Thyroid gland (tissue), 4 donors: ENCODE results near the gene SGCD. TPM values are rescaled to one million over a fixed set of nuclear protein-coding genes. Genes with fewer than 3 reads are reported as not detected.

ENCODE experiments used
- DNase-seq, 2 donors: peaks; one replicate each; pipeline ENCODE4 v3.0.0-alpha.2; 2019
- H3K27ac ChIP-seq, 3 donors: fragments of 200-600 bp; sonication (generic); 1 replicate in 2 of 3; 2 replicates in 1 of 3; pipeline ENCODE4 v1.5.1; 2016 to 2019; ENCODE audit warnings: mild to moderate bottlenecking in 1 of 3, moderate library complexity in 1 of 3
- H3K27me3 ChIP-seq: fragments of 200-600 bp; sonication (generic); one replicate; pipeline ENCODE4 v1.5.1; 2019
- H3K36me3 ChIP-seq, 2 donors: fragments of 200-600 bp; sonication (generic); one replicate each; pipeline ENCODE4 v1.5.1; 2016 to 2019
- H3K4me1 ChIP-seq, 2 donors: fragments of 200-600 bp; sonication (generic); one replicate each; pipeline ENCODE4 v1.5.1; 2017 to 2019
- H3K4me3 ChIP-seq, 3 donors: fragments of 200-600 bp; sonication (generic); replicated peaks in 1 of 3; 1 replicate in 2 of 3; 2 replicates in 1 of 3; pipeline ENCODE4 v1.5.1; 2016; ENCODE audit warnings: mild to moderate bottlenecking in 1 of 3
- H3K9me3 ChIP-seq: fragments of 200-600 bp; sonication (generic); one replicate; pipeline ENCODE4 v1.5.1; 2017
- POLR2A ChIP-seq, 2 donors: fragments of 450-650 bp; IDR thresholded peaks; one replicate each; pipeline ENCODE4 v1.6.1; 2017; ENCODE audit warnings: antibody characterized with exemption in 2 of 2, mild to moderate bottlenecking in 2 of 2, moderate library complexity in 1 of 2
- WGBS, 2 donors: methylation state at CpG; one replicate each; pipeline ENCODE4 v1.1.5; 2017; 5-methylcytosine and 5-hydroxymethylcytosine counted together
- intact Hi-C: fragments of 100-400 bp; cut with DNase I; formaldehyde crosslinking; loops from one replicate; pipeline ENCODE4 v1.15.1; 2023
- total RNA-seq, 4 donors: library from RNA; depleted of rRNA; stranded (reverse); fragments of >200 nt; gene quantifications; one replicate each; pipeline ENCODE4 v1.2.3, GENCODE V29; 2016
- TF ChIP-seq, protein P1 (sequence below), 6 experiments: fragments of 200-600 bp in 3 of 6; fragments of 450-650 bp in 3 of 6; sonication (generic) in 3 of 6; IDR thresholded peaks; one replicate each; pipeline ENCODE4 v1.5.1; 2016 to 2019; ENCODE audit warnings: antibody characterized with exemption in 6 of 6, mild to moderate bottlenecking in 2 of 6, inconsistent platforms in 1 of 6, moderate library complexity in 1 of 6

Gene SGCD
- total RNA-seq, 4 donors from 2014 or later = 7.4 to 20.1 (median 9.2) TPM

DNA sequence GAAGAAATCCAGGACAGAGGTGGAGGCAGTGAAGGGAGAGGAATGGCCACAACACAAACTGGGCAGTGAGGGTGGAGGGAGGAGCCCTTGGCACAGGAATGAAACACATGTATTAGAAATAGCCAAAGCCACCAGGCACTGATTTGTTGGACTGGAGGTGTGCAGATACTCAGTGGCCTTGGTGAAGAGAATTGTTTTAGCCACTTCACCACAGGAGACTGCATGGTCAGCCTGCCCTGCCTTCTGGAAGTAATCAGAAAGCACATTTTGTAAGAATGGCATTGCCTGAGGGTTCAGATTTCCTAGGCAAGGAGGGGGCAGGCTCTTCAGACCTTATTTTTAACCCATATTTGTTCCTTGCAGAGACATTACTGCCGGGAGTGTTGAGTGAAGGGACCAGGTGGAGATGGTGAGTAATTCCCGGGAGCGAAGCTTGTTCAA lies 2.2 kb downstream of the SGCD start:
- H3K4me1 ChIP-seq = peaks cover 17 to 18% of the 10 kb centered on the region in 2 donors
- no peaks in the 10 kb centered on the region for H3K9me3 ChIP-seq
- H3K4me3 ChIP-seq = no peak overlapping the region
- peak overlapping the region in 2 of 3 donors; percentile 30 to 77 for H3K27ac ChIP-seq
- DNase-seq = peak; percentile 87 to 93
- intact Hi-C loops = no loop called here
- WGBS, 2 donors = 76 to 92% methylated on average over 3 of the region's 3 CpGs
- H3K27me3 ChIP-seq = no peaks in the 10 kb centered on the region
- H3K36me3 ChIP-seq = no peaks in the 10 kb centered on the region
- TF ChIP-seq POLR2A (IDR thresholded peaks at IDR 0.05) = no peak
- TF ChIP-seq, protein P1, sequence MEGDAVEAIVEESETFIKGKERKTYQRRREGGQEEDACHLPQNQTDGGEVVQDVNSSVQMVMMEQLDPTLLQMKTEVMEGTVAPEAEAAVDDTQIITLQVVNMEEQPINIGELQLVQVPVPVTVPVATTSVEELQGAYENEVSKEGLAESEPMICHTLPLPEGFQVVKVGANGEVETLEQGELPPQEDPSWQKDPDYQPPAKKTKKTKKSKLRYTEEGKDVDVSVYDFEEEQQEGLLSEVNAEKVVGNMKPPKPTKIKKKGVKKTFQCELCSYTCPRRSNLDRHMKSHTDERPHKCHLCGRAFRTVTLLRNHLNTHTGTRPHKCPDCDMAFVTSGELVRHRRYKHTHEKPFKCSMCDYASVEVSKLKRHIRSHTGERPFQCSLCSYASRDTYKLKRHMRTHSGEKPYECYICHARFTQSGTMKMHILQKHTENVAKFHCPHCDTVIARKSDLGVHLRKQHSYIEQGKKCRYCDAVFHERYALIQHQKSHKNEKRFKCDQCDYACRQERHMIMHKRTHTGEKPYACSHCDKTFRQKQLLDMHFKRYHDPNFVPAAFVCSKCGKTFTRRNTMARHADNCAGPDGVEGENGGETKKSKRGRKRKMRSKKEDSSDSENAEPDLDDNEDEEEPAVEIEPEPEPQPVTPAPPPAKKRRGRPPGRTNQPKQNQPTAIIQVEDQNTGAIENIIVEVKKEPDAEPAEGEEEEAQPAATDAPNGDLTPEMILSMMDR (IDR thresholded peaks at IDR 0.05) = no peak

DNA sequence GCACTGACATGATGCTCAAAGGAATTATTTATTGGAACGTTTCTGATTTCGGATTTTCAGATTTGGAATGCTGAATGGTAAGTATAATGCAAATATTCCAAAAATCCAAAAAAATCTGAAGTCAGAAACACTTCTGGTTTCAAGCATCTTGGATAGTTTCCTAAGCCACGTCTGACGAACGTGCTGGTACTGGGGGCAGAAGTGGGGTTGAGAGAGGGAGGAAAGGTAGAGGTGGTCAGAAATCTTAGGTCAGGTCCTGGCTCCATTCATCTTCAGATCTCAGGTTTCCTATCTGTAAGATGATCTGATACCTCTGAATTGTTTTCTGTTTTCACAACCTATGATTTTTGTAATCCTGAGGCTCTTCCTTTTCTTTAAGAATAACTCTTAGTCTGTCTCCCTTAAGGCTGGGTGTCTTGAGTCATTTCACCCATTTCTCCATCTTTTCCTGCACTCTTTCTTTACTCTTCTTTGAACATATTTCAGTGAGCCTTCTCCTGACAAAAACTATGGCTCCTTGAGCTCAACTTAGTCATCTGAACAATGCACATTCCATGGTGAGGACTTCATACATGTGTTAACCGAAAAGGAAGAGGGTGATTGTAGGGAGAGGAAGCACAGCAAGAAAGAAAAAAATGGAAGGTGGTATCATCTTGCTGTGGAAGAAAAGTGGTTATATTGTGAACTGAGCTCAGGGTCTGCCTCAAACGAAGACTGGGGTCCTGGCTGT lies 3.3 kb downstream of the SGCD start:
- Histone ChIP-seq H3K27me3 (no peaks in the 10 kb centered on the region), H3K27ac (no peak overlapping the region), H3K4me3 (no peak overlapping the region), H3K9me3 (no peaks in the 10 kb centered on the region), H3K36me3 (no peaks in the 10 kb centered on the region), H3K4me1 (peaks cover 17 to 18% of the 10 kb centered on the region in 2 donors)
- 92 to 94% methylated on average over 7 of the region's 7 CpGs for WGBS, 2 donors
- TF ChIP-seq, protein P1 (IDR thresholded peaks at IDR 0.05) = no peak
- TF ChIP-seq POLR2A (IDR thresholded peaks at IDR 0.05) = no peak
- intact Hi-C loops = no loop called here
- no peak for DNase-seq

DNA sequence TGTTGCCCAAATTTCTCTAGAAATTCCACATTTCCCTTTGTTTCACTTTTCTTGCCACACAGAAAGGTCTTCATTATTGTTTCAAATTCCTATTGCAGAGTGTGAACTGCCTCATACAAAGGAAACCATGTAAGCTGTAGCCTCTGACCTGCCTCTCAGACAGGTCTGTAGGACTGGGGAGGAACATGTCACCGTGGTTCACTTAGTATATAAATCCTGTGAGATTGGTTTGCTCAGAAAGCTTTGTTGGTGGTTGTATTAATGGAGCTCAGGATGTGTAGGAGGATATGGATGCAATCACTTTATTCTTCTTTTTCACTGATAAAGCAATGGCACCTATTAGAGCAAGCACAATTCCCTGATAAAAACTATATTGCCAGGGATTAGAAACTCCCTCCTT lies 4.2 kb downstream of the SGCD start:
- intact Hi-C loops = no loop called here
- no peak for TF ChIP-seq POLR2A (IDR thresholded peaks at IDR 0.05)
- TF ChIP-seq, protein P1 (IDR thresholded peaks at IDR 0.05) = no peak

DNA sequence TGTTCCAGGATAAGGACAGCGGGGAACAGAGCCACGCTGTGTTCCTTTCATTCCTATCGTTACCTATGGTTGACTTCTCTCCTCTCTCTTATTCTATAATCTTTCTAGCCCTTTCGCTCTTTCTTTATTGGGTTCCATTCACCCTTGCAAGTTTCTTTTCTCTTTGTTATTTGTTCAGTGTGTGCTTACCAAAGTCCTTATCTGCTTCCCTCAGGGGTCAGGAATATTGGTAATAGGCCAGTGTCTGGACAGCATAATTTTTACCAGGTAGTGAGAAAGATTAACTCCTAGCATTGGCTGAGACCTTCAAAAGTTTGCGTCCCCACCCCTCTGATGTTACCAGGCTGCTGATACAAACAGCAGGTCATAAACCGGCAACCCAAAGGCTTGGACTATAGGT lies 4.9 kb downstream of the SGCD start:
- no peaks in the 10 kb centered on the region for H3K36me3 ChIP-seq
- no peak overlapping the region for H3K27ac ChIP-seq
- no peak overlapping the region for H3K4me3 ChIP-seq
- intact Hi-C loops = no loop called here
- DNase-seq = no peak
- H3K4me1 ChIP-seq = peaks cover 13% of the 10 kb centered on the region in 2 donors
- no peak for TF ChIP-seq POLR2A (IDR thresholded peaks at IDR 0.05)
- TF ChIP-seq, protein P1 (IDR thresholded peaks at IDR 0.05) = no peak
- no peaks in the 10 kb centered on the region for H3K9me3 ChIP-seq
- H3K27me3 ChIP-seq = no peaks in the 10 kb centered on the region
- 96 to 98% methylated on average over 6 of the region's 6 CpGs for WGBS, 2 donors

More for the DNA sequence above, 4.2 kb downstream of the SGCD start:
- Histone ChIP-seq H3K27ac (no peak overlapping the region), H3K36me3 (no peaks in the 10 kb centered on the region), H3K4me3 (no peak overlapping the region), H3K4me1 (peaks cover 16 to 17% of the 10 kb centered on the region in 2 donors), H3K9me3 (no peaks in the 10 kb centered on the region), H3K27me3 (no peaks in the 10 kb centered on the region)
- 84 to 96% methylated on average over 1 of the region's 1 CpG for WGBS, 2 donors
- no peak for DNase-seq

DNA sequence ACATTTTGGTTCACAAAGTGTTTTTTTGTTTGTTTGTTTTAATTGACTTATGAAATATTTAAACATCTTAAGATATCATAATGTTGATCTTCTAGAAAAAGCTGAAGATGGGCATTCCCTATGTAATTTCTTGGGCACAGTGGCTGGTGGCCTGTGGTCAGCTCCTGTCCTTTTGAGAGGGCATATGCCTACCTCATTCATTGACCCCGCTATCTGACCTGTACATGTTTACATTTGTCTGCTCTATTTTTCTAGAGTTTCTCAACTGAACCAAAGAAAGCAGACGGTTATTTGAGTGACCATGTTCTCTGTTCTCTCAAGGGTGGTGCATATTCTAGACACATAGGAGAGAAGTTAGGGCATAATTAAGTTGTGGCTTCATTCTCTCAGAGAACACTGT lies 5.3 kb downstream of the SGCD start:
- Histone ChIP-seq H3K27me3 (no peaks in the 10 kb centered on the region), H3K4me3 (no peak overlapping the region), H3K4me1 (peaks cover 13% of the 10 kb centered on the region in 2 donors), H3K9me3 (no peaks in the 10 kb centered on the region), H3K36me3 (no peaks in the 10 kb centered on the region), H3K27ac (no peak overlapping the region)
- no peak for DNase-seq
- intact Hi-C loops = no loop called here
- TF ChIP-seq POLR2A (IDR thresholded peaks at IDR 0.05) = no peak
- WGBS, 2 donors = 48 to 98% methylated on average over 2 of the region's 2 CpGs
